ENCODE results near the gene DNM2. TPM values are rescaled to one million over a fixed set of nuclear protein-coding genes. Genes with fewer than 3 reads are reported as not detected.
A peak's percentile ranks its signal among the peaks of the same experiment; 100 is the strongest.
"Not testable (repeated sequence)": the region's sequence is repeated elsewhere in the genome, so short reads cannot be mapped to it uniquely, and the experiment has no call there.

Gene DNM2
- total RNA-seq, 1 donor from 2014 or later: 156 TPM

DNA sequence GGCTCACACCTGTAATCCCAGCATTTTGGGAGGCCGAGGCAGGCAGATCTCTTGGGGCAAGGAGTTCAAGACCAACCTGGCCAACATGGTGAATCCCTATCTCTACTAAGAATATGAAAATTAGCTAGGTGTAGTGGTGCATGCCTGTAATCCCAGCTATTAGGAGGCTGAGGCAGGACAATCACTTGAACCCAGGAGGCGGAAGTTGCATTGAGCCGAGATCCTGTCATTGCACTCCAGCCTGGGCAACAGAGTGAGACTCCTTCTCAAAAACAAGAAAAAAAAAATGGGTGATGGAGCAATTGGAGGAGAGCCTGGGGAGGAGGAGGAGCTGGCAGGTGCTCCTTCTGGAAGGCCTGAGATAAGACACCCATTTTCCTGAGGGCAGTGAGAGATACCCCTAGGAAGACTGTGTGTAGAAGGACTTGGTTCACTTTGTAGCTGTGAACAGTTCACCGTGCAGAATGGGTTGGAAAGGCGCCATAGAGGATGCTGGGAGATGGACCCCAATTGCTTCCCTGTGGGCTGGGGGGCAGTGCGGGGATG lies 144.8 kb downstream of the DNM2 start:
- DNase-seq: no peak
- no peak overlapping the region for H3K4me3 ChIP-seq
- intact Hi-C loops (cut with micrococcal nuclease): loop anchor here (10.0 kb wide), 1 partner anchor 88 kb away; no protein-coding TSS in a partner anchor

DNA sequence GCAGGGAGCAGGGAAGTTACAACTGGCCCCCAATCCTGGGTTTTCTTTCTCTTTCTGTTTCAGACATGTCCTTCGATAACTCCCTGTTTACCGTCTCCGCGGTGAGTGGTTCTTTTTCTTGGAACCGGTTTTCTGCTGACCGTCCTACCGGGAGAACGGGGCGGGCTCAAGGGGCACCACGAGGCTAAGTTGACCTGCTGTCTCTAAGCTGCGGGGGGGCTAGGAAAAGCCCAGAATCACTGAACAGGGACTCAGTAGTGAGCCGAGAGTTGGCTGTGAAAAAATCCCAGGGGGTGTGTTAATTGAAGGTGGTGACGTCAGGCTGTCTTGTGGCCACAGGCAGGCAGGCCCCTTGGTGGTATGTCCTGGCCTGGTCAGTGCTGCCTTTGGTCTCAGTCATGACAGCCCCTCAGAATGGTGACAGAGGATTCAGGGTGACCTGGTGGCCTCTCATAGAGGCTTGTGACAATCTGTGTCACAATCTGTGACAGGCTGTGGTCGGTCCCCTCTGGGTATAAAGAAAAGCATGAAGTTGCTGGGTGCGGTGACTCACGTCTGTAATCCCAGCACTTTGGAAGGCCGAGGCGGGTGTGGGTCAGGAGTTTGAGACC lies 145.3 kb downstream of the DNM2 start:
- peaks cover 4% of the 10 kb centered on the region for H3K4me1 ChIP-seq
- H3K27ac ChIP-seq (replicated peaks): no peak overlapping the region
- no peaks in the 10 kb centered on the region for H3K9me3 ChIP-seq (replicated peaks)
- H3K4me3 ChIP-seq: no peak overlapping the region
- no peak for DNase-seq
- intact Hi-C loops (cut with micrococcal nuclease): loop anchor here (10.0 kb wide), 1 partner anchor 88 kb away; no protein-coding TSS in a partner anchor
- no peaks in the 10 kb centered on the region for H3K36me3 ChIP-seq
- H3K27me3 ChIP-seq (ENCODE audit: low read depth): no peaks in the 10 kb centered on the region
- TF ChIP-seq, protein P1, sequence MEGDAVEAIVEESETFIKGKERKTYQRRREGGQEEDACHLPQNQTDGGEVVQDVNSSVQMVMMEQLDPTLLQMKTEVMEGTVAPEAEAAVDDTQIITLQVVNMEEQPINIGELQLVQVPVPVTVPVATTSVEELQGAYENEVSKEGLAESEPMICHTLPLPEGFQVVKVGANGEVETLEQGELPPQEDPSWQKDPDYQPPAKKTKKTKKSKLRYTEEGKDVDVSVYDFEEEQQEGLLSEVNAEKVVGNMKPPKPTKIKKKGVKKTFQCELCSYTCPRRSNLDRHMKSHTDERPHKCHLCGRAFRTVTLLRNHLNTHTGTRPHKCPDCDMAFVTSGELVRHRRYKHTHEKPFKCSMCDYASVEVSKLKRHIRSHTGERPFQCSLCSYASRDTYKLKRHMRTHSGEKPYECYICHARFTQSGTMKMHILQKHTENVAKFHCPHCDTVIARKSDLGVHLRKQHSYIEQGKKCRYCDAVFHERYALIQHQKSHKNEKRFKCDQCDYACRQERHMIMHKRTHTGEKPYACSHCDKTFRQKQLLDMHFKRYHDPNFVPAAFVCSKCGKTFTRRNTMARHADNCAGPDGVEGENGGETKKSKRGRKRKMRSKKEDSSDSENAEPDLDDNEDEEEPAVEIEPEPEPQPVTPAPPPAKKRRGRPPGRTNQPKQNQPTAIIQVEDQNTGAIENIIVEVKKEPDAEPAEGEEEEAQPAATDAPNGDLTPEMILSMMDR (IDR thresholded peaks at IDR 0.05; ENCODE audit: borderline replicate concordance): no peak

More for the DNA sequence above, 144.8 kb downstream of the DNM2 start:
- no peaks in the 10 kb centered on the region for H3K36me3 ChIP-seq
- TF ChIP-seq, protein P1 (IDR thresholded peaks at IDR 0.05; ENCODE audit: borderline replicate concordance): no peak
- H3K27ac ChIP-seq (replicated peaks): no peak overlapping the region
- H3K4me1 ChIP-seq: peaks cover 4% of the 10 kb centered on the region
- no peaks in the 10 kb centered on the region for H3K9me3 ChIP-seq (replicated peaks)
- H3K27me3 ChIP-seq (ENCODE audit: low read depth): no peaks in the 10 kb centered on the region

GRCh38 chr19:10864538-10864899 lies 146.6 kb downstream of the DNM2 start:
- H3K4me1 ChIP-seq: peaks cover 4% of the 10 kb centered on the region
- TF ChIP-seq, protein P1 (IDR thresholded peaks at IDR 0.05; ENCODE audit: borderline replicate concordance): peak; percentile 92
- no peak overlapping the region for H3K4me3 ChIP-seq
- intact Hi-C loops (cut with micrococcal nuclease): loop anchor here (10.0 kb wide), 1 partner anchor 90 kb away; no protein-coding TSS in a partner anchor
- DNase-seq: peak; percentile 85
- H3K27me3 ChIP-seq (ENCODE audit: low read depth): no peaks in the 10 kb centered on the region
- no peaks in the 10 kb centered on the region for H3K9me3 ChIP-seq (replicated peaks)
- no peaks in the 10 kb centered on the region for H3K36me3 ChIP-seq
- H3K27ac ChIP-seq (replicated peaks): peak overlapping the region; percentile 12

GRCh38 chr19:10866495-10866894 lies 148.6 kb downstream of the DNM2 start:
- Histone ChIP-seq H3K4me3 (no peak overlapping the region), H3K27me3 (ENCODE audit: low read depth) (no peaks in the 10 kb centered on the region), H3K9me3 (replicated peaks) (no peaks in the 10 kb centered on the region), H3K4me1 (peaks cover 11% of the 10 kb centered on the region), H3K27ac (replicated peaks) (no peak overlapping the region), H3K36me3 (no peaks in the 10 kb centered on the region)
- intact Hi-C loops (cut with micrococcal nuclease): loop anchor here (10.0 kb wide), 1 partner anchor 92 kb away; no protein-coding TSS in a partner anchor
- TF ChIP-seq, protein P1 (IDR thresholded peaks at IDR 0.05; ENCODE audit: borderline replicate concordance): no peak
- DNase-seq: no peak

DNA sequence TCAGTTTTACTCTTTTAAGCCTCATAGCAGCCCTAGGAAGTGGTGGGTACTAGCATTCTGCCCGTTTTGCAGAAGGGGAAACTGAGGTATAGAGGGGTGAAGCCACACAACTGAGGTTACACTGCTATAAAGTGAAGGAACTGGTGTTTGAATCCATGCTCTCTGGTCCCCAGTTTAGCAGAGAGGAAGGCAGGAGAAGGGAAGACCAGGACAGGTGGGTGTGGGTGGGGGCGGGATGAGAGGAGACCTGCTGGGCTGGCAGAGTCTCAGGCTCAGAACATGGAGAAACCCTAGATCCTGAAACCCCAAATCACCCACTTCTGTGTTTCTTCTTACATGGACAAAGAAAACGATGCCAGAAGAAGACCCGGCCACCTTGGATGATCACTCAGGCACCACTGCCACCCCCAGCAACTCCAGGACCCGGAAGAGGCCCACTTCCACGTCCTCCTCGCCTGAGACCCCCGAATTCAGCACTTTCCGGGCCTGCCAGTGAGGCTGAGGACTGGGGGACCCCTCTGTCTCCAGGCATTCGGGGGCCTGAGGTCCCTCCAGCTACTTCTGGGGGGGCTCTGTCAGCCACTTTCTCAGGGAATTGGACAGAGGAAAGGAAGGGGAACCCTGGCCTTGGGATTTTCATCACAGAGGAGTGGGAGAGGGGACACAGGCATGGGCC lies 151.1 kb downstream of the DNM2 start:
- intact Hi-C loops (cut with micrococcal nuclease): loop anchor here (10.0 kb wide), 1 partner anchor 94 kb away; no protein-coding TSS in a partner anchor
- TF ChIP-seq, protein P1 (IDR thresholded peaks at IDR 0.05; ENCODE audit: borderline replicate concordance): no peak
- H3K36me3 ChIP-seq: no peaks in the 10 kb centered on the region

GRCh38 chr19:10869872-10870311 lies 152.0 kb downstream of the DNM2 start:
- Histone ChIP-seq H3K4me3 (peak overlapping the region; percentile 65), H3K4me1 (peaks cover 34% of the 10 kb centered on the region)
- not testable (repeated sequence) for H3K9me3 ChIP-seq (replicated peaks); DNase-seq; H3K27me3 ChIP-seq (ENCODE audit: low read depth); H3K36me3 ChIP-seq; H3K27ac ChIP-seq (replicated peaks)
- intact Hi-C loops (cut with micrococcal nuclease): loop anchor here (10.0 kb wide), 1 partner anchor 95 kb away; no protein-coding TSS in a partner anchor

More for the DNA sequence above, 151.1 kb downstream of the DNM2 start:
- DNase-seq: no peak
- peaks cover 28% of the 10 kb centered on the region for H3K4me1 ChIP-seq
- H3K4me3 ChIP-seq: no peak overlapping the region
- H3K27ac ChIP-seq (replicated peaks): no peak overlapping the region
- H3K9me3 ChIP-seq (replicated peaks): no peaks in the 10 kb centered on the region
- no peaks in the 10 kb centered on the region for H3K27me3 ChIP-seq (ENCODE audit: low read depth)

Measured in left ventricle myocardium inferior (tissue), 1 donor.